Right atrium auricular region (tissue), 2 donors: ENCODE measurements around the gene RNF182. TPM values are rescaled to one million over a fixed set of nuclear protein-coding genes. Genes with fewer than 3 reads are reported as not detected.

Experiments used
- DNase-seq: peaks from one replicate; pipeline ENCODE4 v3.0.0-alpha.2; 2019; ENCODE audit warnings: low spot score
- H3K27ac ChIP-seq, 2 donors: fragments of 200-600 bp; sonication (generic); 1 replicate in 1 of 2; 2 replicates in 1 of 2; pipeline ENCODE4 v1.5.1; 2016 to 2019
- H3K27me3 ChIP-seq, 2 donors: fragments of 200-600 bp; sonication (generic); one replicate each; pipeline versions ENCODE4 v1.5.1 to v1.6.0; 2017 to 2019
- H3K36me3 ChIP-seq: fragments of 200-600 bp; sonication (generic); one replicate; pipeline ENCODE4 v1.5.1; 2016
- H3K4me1 ChIP-seq, 2 donors: fragments of 200-600 bp; sonication (generic); one replicate each; pipeline versions ENCODE4 v1.5.1 to v1.6.0; 2017 to 2019
- H3K4me3 ChIP-seq, 2 donors: fragments of 200-600 bp; sonication (generic); 1 replicate in 1 of 2; 2 replicates in 1 of 2; pipeline ENCODE4 v1.5.1; 2017 to 2019; ENCODE audit warnings: mild to moderate bottlenecking in 1 of 2, moderate library complexity in 1 of 2
- H3K9me3 ChIP-seq, 2 donors: fragments of 200-600 bp; sonication (generic); one replicate each; pipeline ENCODE4 v1.5.1; 2019
- CTCF ChIP-seq, 2 donors: fragments of 200-600 bp; sonication (generic); IDR thresholded peaks; one replicate each; pipeline ENCODE4 v1.5.1; 2019; ENCODE audit warnings: antibody characterized with exemption in 2 of 2
- total RNA-seq, 2 donors: library from RNA; depleted of rRNA; stranded (reverse); fragments of >200 nt; gene quantifications; one replicate each; pipeline ENCODE4 v1.1.0, GENCODE V29; 2016

RNF182 gene
- total RNA-seq, 2 donors from 2014 or later, result 0.67 to 0.83 TPM

- Histone ChIP-seq H3K27ac (no peak overlapping the region), H3K27me3 (no peaks in the 10 kb centered on the region), H3K4me3 (no peak overlapping the region), H3K4me1 (no peaks in the 10 kb centered on the region), H3K9me3 (no peaks in the 10 kb centered on the region), H3K36me3 (no peaks in the 10 kb centered on the region)
- DNase-seq, result no peak
- TF ChIP-seq CTCF (IDR thresholded peaks at IDR 0.05), result no peak
Measured at GRCh38 chr6:13998356-13998755, 73.6 kb downstream of the RNF182 start.

GRCh38 chr6:14000901-14001300, 76.1 kb downstream of the RNF182 start:
- no peak overlapping the region for H3K4me3 ChIP-seq
- no peaks in the 10 kb centered on the region for H3K4me1 ChIP-seq
- H3K36me3 ChIP-seq, result no peaks in the 10 kb centered on the region
- no peaks in the 10 kb centered on the region for H3K27me3 ChIP-seq
- H3K9me3 ChIP-seq, result no peaks in the 10 kb centered on the region
- no peak for DNase-seq
- no peak for TF ChIP-seq CTCF (IDR thresholded peaks at IDR 0.05)
- no peak overlapping the region for H3K27ac ChIP-seq

GRCh38 chr6:14001329-14002012, 76.7 kb downstream of the RNF182 start:
- H3K36me3 ChIP-seq, result no peaks in the 10 kb centered on the region
- no peaks in the 10 kb centered on the region for H3K9me3 ChIP-seq
- no peak overlapping the region for H3K4me3 ChIP-seq
- no peak for TF ChIP-seq CTCF (IDR thresholded peaks at IDR 0.05)
- H3K27me3 ChIP-seq, result no peaks in the 10 kb centered on the region
- DNase-seq, result no peak
- no peak overlapping the region for H3K27ac ChIP-seq
- no peaks in the 10 kb centered on the region for H3K4me1 ChIP-seq

- H3K27me3 ChIP-seq, result no peaks in the 10 kb centered on the region
- no peak overlapping the region for H3K27ac ChIP-seq
- H3K4me1 ChIP-seq, result no peaks in the 10 kb centered on the region
- no peaks in the 10 kb centered on the region for H3K9me3 ChIP-seq
- no peak for TF ChIP-seq CTCF (IDR thresholded peaks at IDR 0.05)
- H3K36me3 ChIP-seq, result no peaks in the 10 kb centered on the region
- DNase-seq, result no peak
- no peak overlapping the region for H3K4me3 ChIP-seq
Measured at GRCh38 chr6:14002176-14002947, 77.6 kb downstream of the RNF182 start.

GRCh38 chr6:14004258-14004657, 79.5 kb downstream of the RNF182 start:
- Histone ChIP-seq H3K27ac (no peak overlapping the region), H3K36me3 (no peaks in the 10 kb centered on the region), H3K4me3 (no peak overlapping the region), H3K4me1 (no peaks in the 10 kb centered on the region), H3K27me3 (no peaks in the 10 kb centered on the region), H3K9me3 (no peaks in the 10 kb centered on the region)
- no peak for TF ChIP-seq CTCF (IDR thresholded peaks at IDR 0.05)
- DNase-seq, result no peak
